Left lung (tissue), 10 donors: ENCODE measurements around the gene IGF2BP2. TPM values are rescaled to one million over a fixed set of nuclear protein-coding genes. Genes with fewer than 3 reads are reported as not detected.
A peak's percentile ranks its signal among the peaks of the same experiment; 100 is the strongest.

Source experiments
- ATAC-seq: fragments of 200-7000 bp; cut with Tn5 transposase; one replicate; pipeline ENCODE4 v1.9.1; 2020; ENCODE audit warnings: moderate library complexity
- DNase-seq, 4 donors: peaks; one replicate each; pipeline ENCODE4 v3.0.0-alpha.2; 2013 to 2020
- H3K27ac ChIP-seq, 2 donors: fragments of 200-600 bp; sonication (generic) in 1 of 2; one replicate each; pipeline versions ENCODE4 v1.5.0 to v1.8.0; 2020 to 2021
- H3K27me3 ChIP-seq, 2 donors: fragments of 200-600 bp; sonication (generic) in 1 of 2; one replicate each; pipeline versions ENCODE4 v1.5.0 to v1.8.0; 2020 to 2021
- H3K36me3 ChIP-seq, 2 donors: fragments of 200-600 bp; sonication (generic) in 1 of 2; one replicate each; pipeline versions ENCODE4 v1.5.0 to v1.8.0; 2020 to 2021
- H3K4me1 ChIP-seq, 2 donors: fragments of 200-600 bp; one replicate each; pipeline ENCODE4 v1.8.0; 2021
- H3K4me3 ChIP-seq, 2 donors: fragments of 200-600 bp; sonication (generic) in 1 of 2; one replicate each; pipeline versions ENCODE4 v1.5.0 to v1.8.0; 2020 to 2021; ENCODE audit warnings: mild to moderate bottlenecking in 1 of 2
- H3K9me3 ChIP-seq, 2 donors: fragments of 200-600 bp; sonication (generic) in 1 of 2; one replicate each; pipeline versions ENCODE4 v1.5.0 to v1.8.0; 2020 to 2021
- CTCF ChIP-seq, 2 donors: fragments of 200-600 bp; sonication (generic) in 1 of 2; IDR thresholded peaks; one replicate each; pipeline versions ENCODE4 v1.5.0 to v1.8.0; 2021; ENCODE audit warnings: antibody characterized with exemption in 2 of 2
- intact Hi-C, 2 donors: fragments of 100-400 bp; cut with DNase I; formaldehyde crosslinking; loops; one replicate each; pipeline versions ENCODE4 v1.11.2 to v1.14.2; 2022
- polyA plus RNA-seq, 6 donors: library from polyadenylated mRNA; unstranded; fragments of 120-200 nt; gene quantifications; one replicate each; pipeline ENCODE4 v1.2.1, GENCODE V29; 2013; ENCODE audit not compliant: insufficient read length in 6 of 6
- total RNA-seq, 2 donors: library from RNA; stranded (reverse); fragmentation: NEBNext Ultra II Directional; extraction: Animal tissue kit (Norgen Biotek cat#: 25700); gene quantifications; one replicate each; pipeline ENCODE4 v1.2.1, GENCODE V29; 2021
- donor health status: DM: no; HTN: yes; CAD: no.
- donor health status: DM: no; HTN: no; CAD: no.

The IGF2BP2 gene
- total and polyA plus RNA-seq, 8 donors: 16.8 to 78.9 (median 67.7) TPM

- no peaks in the 10 kb centered on the region for H3K9me3 ChIP-seq
- peak overlapping the region in 1 of 2 donors; percentile 21 for H3K27ac ChIP-seq
- intact Hi-C loops: no loop called here
- peak; percentile 69 to 87 (median 81) for DNase-seq
- no peaks in the 10 kb centered on the region for H3K36me3 ChIP-seq
- H3K4me3 ChIP-seq: no peak overlapping the region
- H3K27me3 ChIP-seq: no peaks in the 10 kb centered on the region
- peaks cover 4 to 16% of the 10 kb centered on the region in 2 donors for H3K4me1 ChIP-seq
- TF ChIP-seq CTCF (IDR thresholded peaks at IDR 0.05): peak; percentile 93 to 96
- ATAC-seq: peak; percentile 91
Observed at GRCh38 chr3:185659942-185660921, 164.6 kb downstream of the IGF2BP2 start.

GRCh38 chr3:185658943-185659342 lies 165.9 kb downstream of the IGF2BP2 start:
- Histone ChIP-seq H3K4me1 (peaks cover 4 to 16% of the 10 kb centered on the region in 2 donors), H3K4me3 (no peak overlapping the region), H3K36me3 (peaks cover 0 to 3% of the 10 kb centered on the region in 2 donors), H3K27me3 (no peaks in the 10 kb centered on the region), H3K9me3 (no peaks in the 10 kb centered on the region), H3K27ac (peak overlapping the region; percentile 20 to 41)
- intact Hi-C loops: no loop called here
- no peak for DNase-seq
- ATAC-seq: no peak
- TF ChIP-seq CTCF (IDR thresholded peaks at IDR 0.05): no peak

GRCh38 chr3:185658504-185658912 lies 166.3 kb downstream of the IGF2BP2 start:
- intact Hi-C loops: no loop called here
- Histone ChIP-seq H3K36me3 (peaks cover 0 to 3% of the 10 kb centered on the region in 2 donors), H3K9me3 (no peaks in the 10 kb centered on the region), H3K27me3 (no peaks in the 10 kb centered on the region), H3K27ac (peak overlapping the region; percentile 20 to 41), H3K4me3 (no peak overlapping the region), H3K4me1 (peaks cover 4 to 16% of the 10 kb centered on the region in 2 donors)
- peak; percentile 60 for ATAC-seq
- DNase-seq: peak in 1 of 4 donors; percentile 50
- no peak for TF ChIP-seq CTCF (IDR thresholded peaks at IDR 0.05)

GRCh38 chr3:185657691-185658503 lies 166.9 kb downstream of the IGF2BP2 start:
- Histone ChIP-seq H3K27me3 (no peaks in the 10 kb centered on the region), H3K4me1 (peaks cover 4 to 16% of the 10 kb centered on the region in 2 donors), H3K4me3 (no peak overlapping the region), H3K36me3 (peaks cover 0 to 3% of the 10 kb centered on the region in 2 donors), H3K27ac (peak overlapping the region in 1 of 2 donors; percentile 20), H3K9me3 (no peaks in the 10 kb centered on the region)
- intact Hi-C loops: no loop called here
- ATAC-seq (no peak), DNase-seq (no peak)
- TF ChIP-seq CTCF (IDR thresholded peaks at IDR 0.05): no peak
